KG1 (cell line): ENCODE data around the gene GLIS1.

Experiments used
- DNase-seq: peaks from one replicate; lab custom pipeline; 2025; lab: John Stamatoyannopoulos, UW

Gene GLIS1

DNA sequence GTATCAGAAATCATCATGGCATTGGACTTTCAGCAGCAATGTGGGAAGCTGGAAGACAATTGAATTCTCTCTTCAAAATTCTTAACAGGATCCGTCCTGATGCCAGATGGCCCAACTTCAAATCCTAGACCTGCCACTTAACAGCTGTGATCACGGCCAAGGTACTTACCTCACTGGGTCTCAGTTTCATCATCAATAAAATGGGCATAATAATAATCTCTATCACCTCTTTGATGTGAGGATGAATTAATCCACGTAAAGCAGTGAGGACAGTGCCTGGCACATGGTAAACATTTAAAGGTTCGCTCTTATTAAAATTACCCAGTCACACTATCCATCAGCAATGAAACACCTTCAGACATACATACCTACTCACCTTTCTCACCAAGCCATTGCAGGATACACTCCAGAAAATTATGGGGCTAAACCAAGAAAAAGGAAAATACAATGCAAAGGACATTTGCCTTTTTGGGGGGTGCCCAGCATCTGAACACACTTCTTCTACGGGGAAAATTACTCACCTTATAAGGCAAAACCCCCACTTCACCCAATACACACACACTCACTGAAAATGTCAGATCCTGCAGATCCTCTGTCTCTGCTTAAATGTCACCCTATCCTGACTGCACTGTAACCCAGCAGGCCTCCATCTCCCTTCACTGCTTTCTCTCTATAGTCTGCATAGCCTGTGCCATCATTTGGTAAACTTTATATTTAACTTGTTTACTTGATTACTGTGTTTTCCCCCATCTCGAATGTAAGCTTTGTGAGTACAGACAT is 21.7 kb downstream of the GLIS1 start:
- no peak for DNase-seq

DNA sequence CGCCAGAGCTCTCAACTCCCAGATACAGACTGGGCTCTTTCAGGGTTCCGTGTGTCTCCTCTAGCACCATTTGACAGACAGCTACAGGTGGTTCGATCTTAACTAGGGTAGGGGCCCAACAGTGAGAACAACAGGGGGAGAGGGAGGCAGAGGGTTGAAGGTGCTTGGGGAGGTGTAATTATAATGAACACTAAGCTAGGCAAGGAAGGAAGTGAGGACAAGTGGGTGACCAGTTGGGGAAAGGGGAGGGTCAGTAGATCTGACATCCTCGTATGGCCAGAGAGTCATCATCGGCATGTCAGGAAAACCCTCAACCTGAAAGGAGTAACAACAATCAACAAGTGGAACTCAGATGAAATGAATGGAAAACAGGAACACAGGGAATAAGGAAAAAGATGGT is 22.8 kb downstream of the GLIS1 start:
- no peak for DNase-seq

DNA sequence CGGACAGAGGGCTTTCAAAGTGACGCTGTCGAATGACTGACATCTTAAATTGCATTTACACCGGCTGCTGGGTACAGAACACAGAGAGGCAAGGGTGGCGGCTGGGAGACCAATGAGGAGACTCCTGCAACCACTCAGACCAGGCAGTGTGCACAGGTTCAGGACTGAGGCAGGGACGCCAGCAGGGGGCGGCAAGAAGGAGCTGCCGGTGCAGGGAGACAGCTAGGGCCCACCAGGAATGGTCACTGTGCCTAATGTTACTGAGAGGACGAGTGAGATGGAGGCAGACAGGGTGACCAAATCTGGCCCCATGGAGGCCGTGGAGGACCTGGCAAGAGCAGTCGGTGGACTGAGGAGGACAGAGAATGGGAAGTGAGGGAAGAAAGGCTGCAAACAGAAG is 23.5 kb downstream of the GLIS1 start:
- no peak for DNase-seq

DNA sequence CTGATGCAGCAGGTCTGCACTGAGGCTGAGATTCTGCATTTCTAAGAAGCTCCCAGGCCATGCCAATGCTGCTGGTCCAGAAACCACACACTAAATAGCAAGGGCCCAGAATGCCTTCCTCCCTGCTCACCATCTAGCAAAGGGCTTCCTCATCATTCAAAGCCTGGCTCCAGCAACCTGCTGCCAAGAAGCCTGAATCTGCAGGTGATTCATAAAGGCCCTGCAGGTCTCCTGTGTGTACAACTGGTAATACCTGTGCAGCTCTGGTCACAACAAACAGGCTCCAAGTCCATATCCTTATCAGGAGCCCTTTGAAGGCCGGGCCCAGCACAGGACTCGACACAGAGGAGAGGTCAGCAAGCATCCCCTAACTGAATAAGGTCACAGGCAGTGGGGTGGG is 26.7 kb downstream of the GLIS1 start:
- DNase-seq, result no peak

DNA sequence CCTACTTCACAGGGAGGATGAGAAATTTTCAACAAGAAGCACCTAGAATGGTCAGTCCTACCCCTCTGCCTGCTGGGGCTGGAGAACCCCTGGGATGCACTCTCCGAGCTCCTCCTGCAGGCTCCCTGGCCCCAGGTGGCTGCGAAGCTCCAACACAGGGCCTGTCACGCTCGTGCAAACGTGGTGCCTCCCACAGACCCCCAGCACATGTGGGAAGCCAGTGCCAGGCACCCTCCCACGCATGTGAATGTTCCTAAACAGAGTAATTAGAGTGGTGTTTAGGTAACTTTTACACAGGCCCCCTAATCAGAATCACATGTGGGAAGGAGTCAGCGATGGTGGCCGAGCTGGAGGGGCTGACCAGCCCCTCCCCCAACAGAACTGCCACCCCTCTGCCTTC is 28.4 kb downstream of the GLIS1 start:
- no peak for DNase-seq

DNA sequence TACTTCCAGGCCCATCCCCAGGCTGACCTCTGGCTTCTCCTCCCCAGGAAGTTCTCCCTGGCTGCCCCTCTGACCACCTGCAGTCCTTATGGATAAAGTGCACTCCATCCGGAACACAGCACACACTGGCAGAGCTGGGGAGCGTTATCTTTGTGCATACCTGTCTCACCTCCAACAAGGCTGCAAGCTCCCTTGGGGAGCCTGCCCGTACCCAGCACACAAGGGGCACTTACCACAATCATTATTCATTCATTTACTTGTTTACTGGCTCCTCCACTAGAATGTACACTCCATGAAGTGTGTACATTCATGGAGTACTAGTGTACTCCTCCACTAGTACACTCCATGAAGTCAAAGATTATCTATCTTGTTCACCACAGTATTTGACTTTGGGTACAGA is 30.3 kb downstream of the GLIS1 start:
- no peak for DNase-seq

DNA sequence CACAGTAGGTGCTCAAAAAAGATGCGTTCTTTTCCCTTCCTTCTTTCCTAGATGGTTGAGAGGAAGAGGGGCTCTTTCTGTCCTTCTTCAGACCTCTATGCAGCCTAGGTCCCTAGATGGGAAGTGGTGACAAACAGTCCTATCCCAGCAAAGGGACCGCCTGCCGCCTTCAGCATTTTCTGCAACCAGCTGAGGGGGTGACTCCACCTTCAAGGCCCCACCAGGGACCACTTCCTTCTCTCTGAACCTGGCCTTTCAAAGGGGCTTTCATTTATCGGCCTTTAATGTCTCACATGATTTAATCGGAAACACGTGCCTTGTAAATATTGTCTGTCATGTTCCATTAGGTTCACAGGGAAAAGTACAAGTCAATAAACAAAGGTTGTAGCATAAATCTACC is 32.6 kb downstream of the GLIS1 start:
- no peak for DNase-seq

DNA sequence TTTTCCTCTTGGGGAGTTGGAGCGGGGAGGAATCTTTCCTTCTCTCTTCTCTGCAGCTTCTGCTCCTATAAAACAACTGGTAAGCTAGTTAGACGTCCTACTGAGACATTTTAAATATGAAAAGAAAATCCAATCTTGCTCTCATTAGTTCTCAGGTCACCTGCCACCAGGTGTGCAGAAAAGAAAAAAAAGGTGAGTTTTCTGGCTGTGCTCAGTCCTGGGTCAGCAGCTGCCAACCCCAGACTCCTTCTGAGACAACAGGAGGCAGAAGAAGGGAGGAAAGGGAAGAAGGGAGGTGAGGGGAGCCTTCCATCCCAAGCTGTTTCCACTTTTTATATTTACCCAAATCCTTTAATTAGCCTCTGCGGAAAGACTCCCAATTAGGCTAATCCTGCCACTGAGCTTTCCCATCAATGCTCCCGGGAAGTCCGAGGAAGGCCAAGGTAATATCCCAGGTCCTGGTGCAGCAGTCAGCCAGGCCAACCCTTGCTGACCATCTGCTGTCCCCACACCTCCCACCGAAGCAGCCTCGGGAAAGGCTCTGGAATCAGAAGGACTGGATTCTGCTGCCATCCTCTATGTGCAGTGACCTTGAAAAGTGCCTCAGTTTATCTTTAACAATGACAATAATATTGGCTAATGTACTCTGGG is 33.4 kb downstream of the GLIS1 start:
- no peak for DNase-seq

DNA sequence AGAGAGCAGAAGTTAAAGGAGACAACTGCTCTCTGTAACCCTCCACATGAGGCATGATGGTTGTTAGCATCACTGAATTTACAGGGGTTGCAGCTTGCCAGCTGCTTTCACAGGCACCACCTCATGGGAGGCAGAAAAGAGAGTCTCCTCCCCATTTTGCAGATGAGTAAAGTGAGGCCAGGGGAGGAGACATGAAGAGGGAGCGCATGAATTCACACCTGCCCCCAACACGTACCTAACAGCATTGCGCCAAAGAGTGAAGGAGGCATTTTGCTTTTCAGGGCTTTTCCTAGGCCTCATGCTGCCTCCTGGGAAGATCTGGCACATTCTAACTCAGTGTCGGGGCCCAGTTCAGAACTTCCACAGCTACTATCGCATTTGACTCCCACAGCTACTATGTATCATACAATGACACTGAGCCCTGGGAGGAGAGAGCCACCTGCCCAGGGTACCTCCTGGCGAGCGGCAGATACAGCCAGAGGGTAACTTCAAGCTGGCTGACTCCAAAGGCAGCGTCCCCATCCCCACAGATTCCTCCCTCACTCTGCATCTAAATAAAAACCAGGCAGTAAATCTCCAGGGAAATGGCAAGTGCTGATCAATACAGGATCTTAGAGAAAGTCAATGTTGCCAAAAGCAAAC is 34.0 kb downstream of the GLIS1 start:
- DNase-seq, result no peak

DNA sequence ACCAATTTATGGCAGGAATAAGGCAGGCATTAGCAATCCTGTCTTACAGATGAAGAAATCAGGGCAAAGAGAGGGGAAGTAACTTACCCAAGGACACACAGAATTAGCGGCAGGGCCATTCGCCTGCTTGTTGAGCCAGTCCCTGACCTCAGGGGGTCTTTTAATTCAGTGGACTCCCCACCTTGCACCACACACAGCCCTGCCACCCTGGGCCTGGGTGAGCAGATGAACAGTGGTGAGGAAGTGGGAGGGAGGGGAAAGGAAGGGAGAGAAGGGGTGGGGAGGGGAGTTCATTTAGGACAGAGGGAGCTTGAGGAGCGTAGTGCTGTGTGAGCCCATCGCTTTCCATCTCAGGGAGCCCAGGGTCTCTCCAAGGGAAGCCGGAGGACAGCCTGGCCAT is 34.7 kb downstream of the GLIS1 start:
- no peak for DNase-seq

DNA sequence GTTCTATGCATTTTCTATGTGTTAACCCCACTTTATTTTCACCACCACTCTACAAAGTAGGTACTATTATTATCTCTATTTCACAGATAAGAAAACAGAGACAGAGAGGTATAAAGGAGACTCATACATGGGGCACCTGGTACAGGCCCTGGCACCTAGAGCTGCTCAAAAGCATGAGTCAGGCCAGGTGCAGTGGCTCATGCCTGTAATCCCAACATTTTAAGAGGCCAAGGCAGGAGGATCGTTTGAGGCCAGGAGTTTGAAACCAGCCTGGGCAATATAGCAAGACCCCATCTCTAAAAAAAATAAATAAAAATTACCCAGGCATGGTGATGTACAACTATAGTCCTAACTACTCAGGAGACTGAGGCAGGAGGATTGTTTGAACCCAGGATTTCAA is 35.8 kb downstream of the GLIS1 start:
- DNase-seq, result no peak

DNA sequence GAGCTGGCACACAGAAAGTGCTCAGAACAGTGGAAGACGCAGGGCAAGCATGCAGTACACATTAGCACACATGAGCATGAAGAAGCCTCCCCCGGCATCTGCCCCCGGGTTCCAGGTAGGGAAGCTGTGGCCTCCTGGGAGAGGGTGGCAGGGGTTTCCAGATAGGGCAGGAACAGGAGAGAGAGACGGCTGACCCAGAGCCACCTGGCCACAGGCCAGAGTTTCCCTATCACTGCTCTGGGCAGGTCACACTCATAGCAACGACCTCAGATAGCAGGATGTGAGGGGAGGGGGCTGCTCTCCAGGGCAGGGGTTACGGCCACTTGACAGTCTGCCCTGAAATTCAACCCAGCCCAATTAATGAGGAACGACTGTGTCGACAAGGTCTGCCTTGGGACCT is 36.6 kb downstream of the GLIS1 start:
- DNase-seq, result no peak

DNA sequence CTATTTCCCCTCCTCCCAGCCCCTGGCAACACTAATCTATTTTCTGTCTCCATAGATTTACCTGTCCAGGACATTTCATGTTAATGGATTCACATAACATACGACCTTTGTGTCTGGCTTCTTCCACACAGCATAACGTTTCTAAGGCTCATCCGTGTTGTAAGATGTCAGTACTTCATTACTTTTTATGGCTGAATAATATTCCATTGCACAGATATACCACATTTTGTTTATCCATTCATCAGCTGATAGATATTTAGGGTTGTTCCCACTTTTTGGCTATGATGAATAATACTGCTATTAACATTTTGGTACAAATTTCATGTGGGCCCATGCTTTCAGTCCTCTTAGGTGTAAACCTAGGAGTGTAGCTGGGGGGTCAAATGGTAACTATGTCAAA is 38.2 kb downstream of the GLIS1 start:
- DNase-seq, result no peak

DNA sequence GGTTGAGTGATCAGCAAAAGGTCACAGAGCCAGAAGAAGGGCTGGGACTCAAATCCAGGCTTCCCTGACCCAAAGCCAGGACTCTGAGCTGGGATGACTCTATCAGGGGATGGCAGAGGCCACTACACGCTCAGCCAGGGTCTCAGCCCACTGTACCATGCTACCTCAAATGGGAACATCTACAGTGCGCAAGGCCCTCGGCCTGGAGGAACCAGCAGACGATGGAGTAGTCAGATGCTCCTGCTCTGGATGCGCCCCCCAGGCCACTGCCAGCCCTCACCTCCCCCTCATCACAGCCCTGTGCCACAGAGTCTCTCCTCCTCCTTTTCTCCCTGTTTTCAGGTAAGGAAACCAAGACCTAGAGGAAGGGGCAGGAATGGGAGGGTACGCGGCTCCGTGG is 39.0 kb downstream of the GLIS1 start:
- DNase-seq, result no peak

DNA sequence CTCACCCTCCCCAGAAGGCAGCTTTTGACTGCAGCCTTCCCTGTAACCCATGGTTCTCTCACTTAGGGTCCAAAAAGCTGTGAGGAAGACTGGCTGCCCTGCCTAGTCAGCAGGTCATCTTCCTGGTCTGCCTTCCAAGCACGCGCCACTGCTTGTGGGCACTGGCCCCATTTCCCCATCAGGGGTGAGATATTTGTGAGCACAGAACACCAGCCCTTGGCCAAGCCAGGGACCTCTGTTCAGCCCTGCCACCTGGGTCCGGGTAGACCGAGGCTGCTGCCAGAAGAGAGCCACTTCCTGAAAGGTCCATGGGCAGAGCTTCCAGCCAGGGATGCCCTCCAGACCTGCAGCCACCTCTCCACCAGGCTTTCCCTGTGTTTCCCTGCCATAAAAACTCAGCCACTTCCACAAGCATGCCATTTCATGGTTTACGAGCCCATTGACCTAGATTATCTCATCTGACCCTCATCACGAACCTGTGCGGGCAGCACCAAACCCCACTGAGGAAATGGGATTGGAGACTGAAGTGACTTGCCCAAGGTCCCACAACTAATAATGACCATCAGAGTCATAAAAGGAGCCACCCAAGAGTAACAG is 40.5 kb downstream of the GLIS1 start:
- no peak for DNase-seq

DNA sequence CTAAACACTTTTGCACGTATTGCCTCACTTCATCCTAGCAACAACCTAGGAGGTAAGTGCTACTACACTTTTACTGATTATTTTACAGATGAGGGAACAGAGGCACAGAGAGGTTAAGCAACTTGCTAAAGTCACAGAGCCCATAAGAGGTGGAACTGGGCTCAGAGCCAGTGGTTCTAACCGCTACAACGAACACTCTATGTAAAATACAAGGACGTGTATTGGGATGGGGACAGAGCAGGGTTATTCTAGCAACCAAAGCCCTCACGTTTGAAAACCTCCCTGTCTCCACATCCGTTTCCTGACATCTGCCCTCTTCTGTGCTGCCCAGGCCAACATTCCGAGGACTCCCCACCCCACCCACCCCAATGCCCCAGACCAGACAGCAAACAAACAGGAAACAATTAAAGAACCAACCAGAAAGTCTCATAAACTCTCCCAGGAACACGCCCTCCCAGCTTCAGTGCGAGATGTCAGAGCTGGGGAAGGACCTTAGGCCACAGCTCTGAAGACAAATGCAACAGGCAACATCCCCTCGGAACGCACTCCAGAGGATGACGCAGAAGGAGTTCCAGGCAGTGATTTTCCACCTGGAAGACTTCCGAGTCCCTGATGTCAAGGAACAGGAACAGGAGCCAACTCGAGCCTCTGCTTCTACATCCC is 41.1 kb downstream of the GLIS1 start:
- no peak for DNase-seq

DNA sequence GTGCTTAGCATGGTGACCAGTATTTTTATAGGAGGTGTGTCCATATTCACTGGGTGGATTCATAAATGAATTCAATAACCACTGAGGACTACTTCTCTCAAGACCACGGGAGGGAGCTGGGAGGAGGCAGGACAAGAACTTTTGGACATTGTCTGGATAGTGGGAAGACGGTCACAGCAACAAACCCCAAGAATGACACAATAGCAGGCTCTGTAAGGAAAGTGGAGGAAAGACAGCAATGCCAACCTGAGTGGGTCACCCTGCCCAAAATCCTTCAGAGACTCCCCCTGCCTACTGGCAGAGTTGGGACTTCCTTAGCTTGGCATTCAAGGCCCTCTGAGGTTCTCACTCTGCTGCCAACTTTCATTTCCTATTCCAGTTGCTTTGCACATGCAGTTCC is 42.0 kb downstream of the GLIS1 start:
- DNase-seq, result no peak

DNA sequence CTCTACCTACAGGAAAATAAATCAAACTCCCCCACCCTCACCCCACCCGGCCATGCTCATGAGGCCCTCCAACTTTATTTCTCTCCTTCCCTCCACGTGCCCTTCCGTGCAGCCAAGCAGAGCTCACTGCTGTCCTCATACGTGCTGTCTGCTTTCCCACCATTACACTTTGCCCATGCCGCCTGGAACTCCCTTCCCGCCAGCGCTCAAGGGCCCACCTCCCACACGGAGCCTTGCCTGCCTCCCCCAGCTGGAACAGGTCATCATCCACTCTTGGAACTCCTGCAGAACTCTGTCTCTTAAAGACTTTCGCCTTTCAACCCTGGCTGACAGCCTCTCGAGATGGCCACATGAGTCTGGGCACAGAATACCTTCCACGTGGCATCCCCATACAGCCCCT is 42.4 kb downstream of the GLIS1 start:
- DNase-seq, result no peak

DNA sequence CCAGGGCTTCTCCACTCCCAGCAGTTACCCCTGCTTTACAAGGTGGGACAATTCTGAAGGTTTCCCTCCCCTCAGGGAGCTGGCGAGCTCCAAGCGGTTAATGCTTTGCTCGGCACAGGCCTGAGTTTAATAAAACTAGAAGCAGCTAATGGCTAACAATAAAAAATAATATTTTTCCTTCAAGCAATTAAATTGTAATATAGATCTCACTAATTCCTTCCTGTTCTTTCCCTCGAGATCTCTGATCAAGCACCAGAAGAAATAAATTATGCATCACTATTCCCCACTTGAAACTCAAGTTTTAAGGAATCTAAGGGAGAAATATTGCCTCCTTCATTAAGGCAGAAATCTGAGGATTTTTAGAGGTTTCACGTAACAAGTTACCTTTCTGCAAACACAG is 42.9 kb downstream of the GLIS1 start:
- DNase-seq, result no peak

DNA sequence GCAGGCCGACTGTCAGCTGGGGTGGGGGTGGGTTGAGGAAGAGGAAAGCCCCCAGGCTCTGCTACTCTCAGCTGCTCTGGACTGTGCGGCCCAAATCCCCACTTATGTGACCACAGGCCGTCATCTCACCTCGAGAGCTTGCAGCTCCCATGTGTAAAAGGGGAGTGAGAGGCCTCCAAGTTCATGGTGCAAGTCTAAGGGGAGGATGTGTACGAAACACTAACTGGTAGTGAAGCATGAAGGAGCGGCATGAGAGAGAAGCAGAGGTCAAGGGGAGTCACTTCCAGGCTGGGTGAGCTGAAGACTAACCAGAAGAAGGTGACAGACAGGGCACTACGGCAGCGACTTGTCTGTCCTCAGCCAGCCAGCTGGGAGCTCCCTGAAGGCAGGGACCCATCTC is 43.8 kb downstream of the GLIS1 start:
- no peak for DNase-seq

DNA sequence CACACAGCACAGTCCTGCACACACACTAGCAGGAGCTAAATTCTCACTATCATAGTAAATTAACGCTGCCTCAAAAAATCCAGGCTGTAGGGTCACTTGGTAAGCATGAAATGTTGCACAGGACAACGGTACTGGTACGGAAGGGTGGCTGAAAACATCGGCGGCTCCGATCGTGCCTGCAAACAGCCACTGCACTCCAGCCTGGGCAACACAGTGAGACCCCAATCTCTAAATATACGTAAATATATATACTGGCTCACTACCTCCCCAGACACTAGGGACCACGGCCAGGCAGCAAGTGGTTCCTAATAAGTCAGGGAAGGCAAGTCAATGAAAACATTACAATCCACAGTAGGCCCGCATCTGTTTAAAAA is 44.3 kb downstream of the GLIS1 start:
- DNase-seq, result no peak
